Heart right ventricle (tissue), 16 donors: ENCODE results near the gene CEACAM20. TPM values are rescaled to one million over a fixed set of nuclear protein-coding genes. Genes with fewer than 3 reads are reported as not detected.
A peak's percentile ranks its signal among the peaks of the same experiment; 100 is the strongest.

Source experiments
- ATAC-seq, 8 donors: fragments of 200-7000 bp; cut with Tn5 transposase; one replicate each; pipeline ENCODE4 v1.9.1; 2020; ENCODE audit warnings: mild to moderate bottlenecking in 8 of 8, moderate library complexity in 8 of 8, moderate number of reproducible peaks in 1 of 8
- DNase-seq, 2 donors: peaks; one replicate each; pipeline ENCODE4 v3.0.0-alpha.2; 2020
- H3K27ac ChIP-seq, 10 donors: fragments of 200-600 bp; sonication (generic) in 2 of 10; one replicate each; pipeline versions ENCODE4 v1.5.0 to v1.8.0; 2020 to 2022; ENCODE audit warnings: mild to moderate bottlenecking in 3 of 10
- H3K27me3 ChIP-seq, 7 donors: fragments of 200-600 bp; one replicate each; pipeline ENCODE4 v1.8.0; 2021 to 2022; ENCODE audit warnings: mild to moderate bottlenecking in 2 of 7
- H3K36me3 ChIP-seq, 9 donors: fragments of 200-600 bp; sonication (generic) in 1 of 9; one replicate each; pipeline versions ENCODE4 v1.5.0 to v1.8.0; 2020 to 2022; ENCODE audit warnings: mild to moderate bottlenecking in 2 of 9
- H3K4me1 ChIP-seq, 9 donors: fragments of 200-600 bp; sonication (generic) in 1 of 9; one replicate each; pipeline versions ENCODE4 v1.5.0 to v1.8.0; 2020 to 2022; ENCODE audit warnings: mild to moderate bottlenecking in 4 of 9
- H3K4me3 ChIP-seq, 10 donors: fragments of 200-600 bp; sonication (generic) in 2 of 10; one replicate each; pipeline versions ENCODE4 v1.5.0 to v1.8.0; 2020 to 2022; ENCODE audit warnings: mild to moderate bottlenecking in 7 of 10, moderate library complexity in 2 of 10
- H3K9me3 ChIP-seq, 11 donors: fragments of 200-600 bp in 10 of 11; sonication (generic) in 2 of 11; one replicate each; pipeline versions ENCODE4 v1.5.0 to v1.8.0; 2013 to 2022; ENCODE audit warnings: mild to moderate bottlenecking in 2 of 11, control low read depth in 1 of 11, moderate library complexity in 1 of 11
- WGBS, 2 donors: extraction: QIAGEN DNeasy Blood & Tissue Kit; methylation state at CpG; one replicate each; pipeline ENCODE4 v1.1.7; 2013; ENCODE audit warnings: inconsistent platforms in 1 of 2; 5-methylcytosine and 5-hydroxymethylcytosine counted together
- intact Hi-C, 10 donors: fragments of 100-400 bp; cut with DNase I; formaldehyde crosslinking; loops; one replicate each; pipeline versions ENCODE4 v1.11.1 to v1.14.2; 2022
- long read RNA-seq, 3 donors: library from polyadenylated mRNA; unstranded; transcript quantifications; one replicate each; pipeline ENCODE4 v2.0.0, GENCODE V29; 2020 to 2021
- polyA plus RNA-seq, 2 donors: library from polyadenylated mRNA; stranded (reverse); fragments of 200-250 nt; gene quantifications; one replicate each; pipeline ENCODE4 v1.2.3, GENCODE V29; 2013
- total RNA-seq, 10 donors: library from RNA; stranded (reverse); fragmentation: NEBNext Ultra II Directional in 3 of 10; extraction: Animal tissue kit (Norgen Biotek cat#: 25700) in 3 of 10; gene quantifications; one replicate each; pipeline versions ENCODE4 v1.2.1 to v1.2.4, GENCODE V29; 2021 to 2023
- TF ChIP-seq, protein P1 (sequence below), 9 donors: fragments of 200-600 bp; sonication (generic) in 2 of 9; IDR thresholded peaks; one replicate each; pipeline versions ENCODE4 v1.5.0 to v1.8.0; 2021 to 2022; ENCODE audit warnings: antibody characterized with exemption in 9 of 9, mild to moderate bottlenecking in 5 of 9, moderate library complexity in 1 of 9
- donor health status: Arrhythmogenic right ventricular cardiomyopathy.
- donor health status: ischemic (EF 13 %, LVEDD 7.1; RV severe dilation, severe dysfunction).
- donor health status: healthy with polysubstance abuse.
- donor health status: DM: no; HTN: yes; CAD: no.
- donor health status: DM: no; HTN: no; CAD: no.
- donor health status: ischemic (EF 25% LVEDD 6.9; RV normal size, moderate dysfunction).
- donor health status: ischemic (EF 25% LVEDD 5.7; RV mildly dilated, moderate dysfunction).
- donor health status: healthy.
- donor health status: DM: yes; HTN: yes; CAD: no.
- donor health status: Ischemic cardiomyopathy.
- donor health status: ischemic (EF 35%, LVEDD 5.7; RV mildly dilated, moderate dysfunction).
- donor health status: nonischemic (EF 11% LVEDD 7.7; RV severe dilation, severe dysfunction).
- donor health status: DM: yes; HTN: yes; CAD: no.
- donor health status: PGD.
- donor health status: ischemic (EF 29% LVEDD 5.4; RV normal size, mild dysfunction).
- donor health status: nonischemic (EF 23%, LVEDD 6.1; RV moderate dilation, normal function).

Gene CEACAM20
- total RNA-seq (not detected), polyA plus RNA-seq (not detected)
- long read RNA-seq, donor 1 = 0 reads
- long read RNA-seq, donor 2 = 0 reads
- long read RNA-seq, donor 3 = 0 reads

GRCh38 chr19:44529536-44529935 lies at the start of gene CEACAM20:
Gene CEACAM20, minus strand, starts transcription at chr19:44529675. Its CDS starts 166 bp downstream, at chr19:44529509.
- DNase-seq (no peak), ATAC-seq (no peak)
- TF ChIP-seq, protein P1, sequence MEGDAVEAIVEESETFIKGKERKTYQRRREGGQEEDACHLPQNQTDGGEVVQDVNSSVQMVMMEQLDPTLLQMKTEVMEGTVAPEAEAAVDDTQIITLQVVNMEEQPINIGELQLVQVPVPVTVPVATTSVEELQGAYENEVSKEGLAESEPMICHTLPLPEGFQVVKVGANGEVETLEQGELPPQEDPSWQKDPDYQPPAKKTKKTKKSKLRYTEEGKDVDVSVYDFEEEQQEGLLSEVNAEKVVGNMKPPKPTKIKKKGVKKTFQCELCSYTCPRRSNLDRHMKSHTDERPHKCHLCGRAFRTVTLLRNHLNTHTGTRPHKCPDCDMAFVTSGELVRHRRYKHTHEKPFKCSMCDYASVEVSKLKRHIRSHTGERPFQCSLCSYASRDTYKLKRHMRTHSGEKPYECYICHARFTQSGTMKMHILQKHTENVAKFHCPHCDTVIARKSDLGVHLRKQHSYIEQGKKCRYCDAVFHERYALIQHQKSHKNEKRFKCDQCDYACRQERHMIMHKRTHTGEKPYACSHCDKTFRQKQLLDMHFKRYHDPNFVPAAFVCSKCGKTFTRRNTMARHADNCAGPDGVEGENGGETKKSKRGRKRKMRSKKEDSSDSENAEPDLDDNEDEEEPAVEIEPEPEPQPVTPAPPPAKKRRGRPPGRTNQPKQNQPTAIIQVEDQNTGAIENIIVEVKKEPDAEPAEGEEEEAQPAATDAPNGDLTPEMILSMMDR (IDR thresholded peaks at IDR 0.05) = no peak
- no peaks in the 10 kb centered on the region for H3K9me3 ChIP-seq
- H3K4me3 ChIP-seq = no peak within 1 kb of the TSS
- WGBS, 2 donors = 73 to 76% methylated on average over 9 of the region's 9 CpGs
- H3K4me1 ChIP-seq = no peaks in the 10 kb centered on the region
- intact Hi-C loops = no loop called here
- H3K27ac ChIP-seq = no peak within 1 kb of the TSS
- H3K27me3 ChIP-seq = peaks cover 0 to 67% (median 16%) of the 10 kb centered on the region in 7 donors
- no peaks in the 10 kb centered on the region for H3K36me3 ChIP-seq

GRCh38 chr19:44577566-44577874 lies 48.0 kb upstream of the CEACAM20 start:
- H3K4me1 ChIP-seq = no peaks in the 10 kb centered on the region
- H3K4me3 ChIP-seq = no peak overlapping the region
- no peak for DNase-seq
- no peaks in the 10 kb centered on the region for H3K36me3 ChIP-seq
- peaks cover 0 to 3% (median 0%) of the 10 kb centered on the region in 7 donors for H3K27me3 ChIP-seq
- intact Hi-C loops = loop anchor here in 4 of 10 donors (5.0 to 10.0 kb wide), 2 partner anchors 80 to 197 kb away; partner anchors contain the start of gene CBLC (in 3 of the 4)
- no peak for ATAC-seq
- no peaks in the 10 kb centered on the region for H3K9me3 ChIP-seq
- TF ChIP-seq, protein P1 (IDR thresholded peaks at IDR 0.05) = no peak
- no peak overlapping the region for H3K27ac ChIP-seq
- 69 to 70% methylated on average over 1 of the region's 1 CpG for WGBS, 2 donors

DNA sequence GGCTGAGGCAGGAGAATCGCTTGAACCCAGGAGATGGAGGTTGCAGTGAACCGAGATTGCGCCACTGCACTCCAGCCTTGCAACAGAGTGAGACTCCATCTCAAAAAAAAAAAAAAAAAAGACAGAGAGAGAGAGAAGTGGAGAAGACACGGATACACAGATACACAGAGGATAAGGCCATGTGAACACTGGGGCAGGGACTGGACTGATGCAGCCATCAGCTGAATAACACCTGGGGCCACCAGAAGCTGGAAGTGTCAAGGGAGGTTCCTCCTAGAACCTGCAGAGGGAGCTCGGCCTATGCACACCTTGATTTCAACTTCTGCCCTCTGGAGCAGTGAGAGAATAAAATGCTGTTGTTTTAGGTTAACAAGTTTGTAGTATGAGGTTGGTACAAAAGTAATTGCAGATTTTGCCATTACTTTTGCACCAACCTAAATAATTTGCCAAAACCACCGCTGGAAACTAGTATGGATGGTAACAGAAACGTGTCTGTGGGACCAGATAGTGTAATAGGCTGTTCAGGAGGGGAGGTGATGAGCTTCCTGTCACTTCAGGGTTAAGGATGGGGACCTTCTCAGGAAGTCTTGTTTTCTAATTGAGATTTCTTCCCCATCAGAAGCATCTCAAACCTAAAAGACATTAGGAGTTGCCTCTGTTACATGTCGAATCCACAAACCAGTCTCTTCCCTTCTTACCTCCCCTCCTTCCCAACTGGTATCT lies 47.5 kb upstream of the CEACAM20 start:
- 69 to 71% methylated on average over 8 of the region's 8 CpGs for WGBS, 2 donors
- H3K4me1 ChIP-seq = peaks cover 0 to 4% (median 0%) of the 10 kb centered on the region in 9 donors
- no peak overlapping the region for H3K27ac ChIP-seq
- H3K4me3 ChIP-seq = no peak overlapping the region
- intact Hi-C loops = loop anchor here in 4 of 10 donors (5.0 to 10.0 kb wide), 2 partner anchors 80 to 198 kb away; partner anchors contain the start of gene CBLC (in 3 of the 4)
- no peak for DNase-seq
- peaks cover 0 to 3% (median 0%) of the 10 kb centered on the region in 7 donors for H3K27me3 ChIP-seq
- TF ChIP-seq, protein P1 (IDR thresholded peaks at IDR 0.05) = peak; percentile 37 to 72 (median 60)
- H3K9me3 ChIP-seq = no peaks in the 10 kb centered on the region
- peak in 4 of 8 donors; percentile 56 to 72 (median 62) for ATAC-seq
- no peaks in the 10 kb centered on the region for H3K36me3 ChIP-seq

GRCh38 chr19:44575116-44575700 lies 45.7 kb upstream of the CEACAM20 start:
- ATAC-seq (no peak), DNase-seq (no peak)
- TF ChIP-seq, protein P1 (IDR thresholded peaks at IDR 0.05) = no peak
- intact Hi-C loops = loop anchor here in 5 of 10 donors (2.0 to 10.0 kb wide), 3 partner anchors 82 to 200 kb away; partner anchors contain the start of gene CBLC (in 3 of the 5)
- Histone ChIP-seq H3K27ac (no peak overlapping the region), H3K4me1 (peaks cover 0 to 11% (median 0%) of the 10 kb centered on the region in 9 donors), H3K9me3 (no peaks in the 10 kb centered on the region), H3K27me3 (no peaks in the 10 kb centered on the region), H3K4me3 (no peak overlapping the region), H3K36me3 (no peaks in the 10 kb centered on the region)
- WGBS, 2 donors = 74 to 78% methylated on average over 11 of the region's 11 CpGs
